HG02973 (cell line): Measurements from ENCODE around the gene RANBP17.

Experiments used
- ATAC-seq: cut with Tn5 transposase; IDR thresholded peaks from one replicate; pipeline ENCODE4 v1.9.1; 2021; ENCODE audit warnings: moderate library complexity; ENCODE audit not compliant: unreplicated experiment

Gene RANBP17

GRCh38 chr5:171344936-171345608, 483.3 kb downstream of the RANBP17 start:
- ATAC-seq = no peak
